Epithelial cell of esophagus (primary cell): ENCODE data around the gene FSD1.
"Not testable (repeated sequence)": the region's sequence is repeated elsewhere in the genome, so short reads cannot be mapped to it uniquely, and the experiment has no call there.

Source experiments
- DNase-seq: peaks from one replicate; pipeline ENCODE4 v3.0.0; 2010; ENCODE audit warnings: low read depth
- H3K4me3 ChIP-seq: 2 replicates; pipeline ENCODE4 v1.5.1; 2011; ENCODE audit warnings: mild to moderate bottlenecking, low read length, control low read depth
- TF ChIP-seq, protein P1 (sequence below): IDR thresholded peaks from 2 replicates; pipeline ENCODE4 v1.5.1; 2011; ENCODE audit warnings: low read depth, mild to moderate bottlenecking, low read length, control low read depth, inconsistent platforms; ENCODE audit not compliant: insufficient read depth; ENCODE audit errors: missing control alignments

Gene FSD1

DNA sequence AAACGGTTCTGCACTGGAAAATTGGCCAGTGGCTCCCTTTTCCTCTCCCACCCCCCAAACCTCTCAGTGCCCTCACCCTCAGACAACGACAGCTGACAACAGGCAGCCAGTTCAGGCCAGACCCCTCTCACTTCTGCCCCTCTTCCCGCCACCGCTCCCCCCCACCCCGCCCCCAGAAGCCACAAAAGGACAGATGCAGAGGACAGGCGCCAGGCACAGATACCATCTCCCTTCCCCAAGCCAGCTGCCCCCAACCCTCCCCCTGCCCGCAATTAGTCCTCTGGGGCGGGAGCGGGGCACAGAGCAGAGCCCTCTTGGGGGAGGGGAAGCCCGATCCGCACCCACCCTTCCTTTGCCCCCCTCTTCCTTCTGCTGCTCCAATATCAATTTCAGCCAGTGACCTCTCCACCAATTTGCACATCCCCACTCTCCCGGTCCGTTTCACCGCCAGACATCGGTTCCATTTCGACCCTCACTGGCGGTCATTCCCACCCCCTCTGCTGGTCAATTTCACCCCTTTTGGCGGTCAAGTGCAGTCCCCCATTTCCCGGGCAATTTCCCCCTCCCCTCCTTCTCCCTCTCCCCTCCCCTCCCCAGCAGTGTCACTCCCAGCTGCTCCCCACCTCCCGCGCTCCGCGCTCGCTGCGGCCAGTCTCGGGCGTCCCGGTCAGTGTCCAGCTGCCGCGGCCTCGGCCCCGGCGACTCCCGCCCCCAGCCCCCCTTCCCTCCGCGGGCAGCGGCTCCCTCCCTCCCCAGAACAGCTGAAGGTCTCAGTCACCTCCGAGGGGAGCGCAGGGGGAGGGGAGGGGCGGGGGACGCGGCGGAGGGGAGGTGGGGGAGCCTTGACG, 25.8 kb upstream of the FSD1 start, which contains the start of gene SHD:
SHD (plus strand) TSS at position 848 of the 848 bp plus-strand sequence. CDS start 798 bp downstream, outside the sequence.
- no peak within 1 kb of the TSS for H3K4me3 ChIP-seq
- DNase-seq: no peak
- TF ChIP-seq, protein P1, sequence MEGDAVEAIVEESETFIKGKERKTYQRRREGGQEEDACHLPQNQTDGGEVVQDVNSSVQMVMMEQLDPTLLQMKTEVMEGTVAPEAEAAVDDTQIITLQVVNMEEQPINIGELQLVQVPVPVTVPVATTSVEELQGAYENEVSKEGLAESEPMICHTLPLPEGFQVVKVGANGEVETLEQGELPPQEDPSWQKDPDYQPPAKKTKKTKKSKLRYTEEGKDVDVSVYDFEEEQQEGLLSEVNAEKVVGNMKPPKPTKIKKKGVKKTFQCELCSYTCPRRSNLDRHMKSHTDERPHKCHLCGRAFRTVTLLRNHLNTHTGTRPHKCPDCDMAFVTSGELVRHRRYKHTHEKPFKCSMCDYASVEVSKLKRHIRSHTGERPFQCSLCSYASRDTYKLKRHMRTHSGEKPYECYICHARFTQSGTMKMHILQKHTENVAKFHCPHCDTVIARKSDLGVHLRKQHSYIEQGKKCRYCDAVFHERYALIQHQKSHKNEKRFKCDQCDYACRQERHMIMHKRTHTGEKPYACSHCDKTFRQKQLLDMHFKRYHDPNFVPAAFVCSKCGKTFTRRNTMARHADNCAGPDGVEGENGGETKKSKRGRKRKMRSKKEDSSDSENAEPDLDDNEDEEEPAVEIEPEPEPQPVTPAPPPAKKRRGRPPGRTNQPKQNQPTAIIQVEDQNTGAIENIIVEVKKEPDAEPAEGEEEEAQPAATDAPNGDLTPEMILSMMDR: no peak

DNA sequence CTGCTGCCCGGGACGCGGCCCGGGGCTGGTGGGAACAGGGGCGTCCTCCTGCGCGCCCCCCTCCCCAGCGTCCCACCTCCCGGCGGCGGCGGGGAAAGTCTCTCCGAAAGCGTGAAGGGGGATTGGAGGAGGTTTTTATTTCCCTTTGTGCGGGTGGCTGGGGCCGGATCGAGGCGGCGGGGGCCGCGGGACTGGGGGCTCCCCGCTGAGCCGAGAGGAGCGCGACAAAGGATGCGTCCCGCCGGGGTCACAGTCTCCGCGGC, 25.2 kb upstream of the FSD1 start:
- TF ChIP-seq, protein P1: no peak
- no peak overlapping the region for H3K4me3 ChIP-seq
- no peak for DNase-seq

DNA sequence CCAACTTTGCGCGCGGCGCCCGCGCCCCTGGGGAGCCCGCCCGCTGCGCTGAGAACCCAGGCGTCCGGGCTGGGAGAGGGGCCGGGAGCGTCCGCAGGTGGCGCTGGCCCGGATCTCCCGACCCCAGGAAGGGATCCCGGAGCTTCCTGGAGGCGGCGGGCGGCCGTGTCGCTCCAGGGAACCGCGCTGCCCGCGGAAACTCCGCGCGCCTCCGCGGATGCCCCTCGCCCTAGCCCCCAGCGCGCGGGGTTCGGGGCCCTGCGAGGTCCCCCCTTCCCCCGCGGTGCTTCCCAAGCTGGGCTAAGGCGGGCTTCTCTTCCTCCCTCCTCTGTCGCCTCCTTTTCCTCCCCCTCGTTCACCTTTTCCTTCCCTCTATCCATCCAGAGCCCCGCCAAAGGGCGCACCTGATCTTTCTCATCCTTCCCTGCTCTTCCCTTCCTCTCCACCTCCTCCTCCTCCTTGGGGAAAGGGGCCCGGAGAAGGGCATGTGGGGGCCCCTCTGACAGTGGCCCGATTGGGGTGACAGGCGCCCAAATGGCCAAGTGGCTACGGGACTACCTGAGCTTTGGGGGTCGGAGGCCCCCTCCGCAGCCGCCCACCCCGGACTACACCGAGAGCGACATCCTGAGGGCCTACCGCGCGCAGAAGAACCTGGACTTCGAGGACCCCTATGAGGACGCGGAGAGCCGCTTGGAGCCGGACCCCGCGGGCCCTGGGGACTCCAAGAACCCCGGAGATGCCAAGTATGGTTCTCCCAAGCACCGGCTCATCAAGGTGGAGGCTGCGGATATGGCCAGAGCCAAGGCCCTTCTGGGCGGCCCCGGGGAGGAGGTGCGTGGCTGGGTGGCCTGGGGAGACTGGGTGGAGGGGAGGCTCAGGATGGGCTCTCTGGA, 24.6 kb upstream of the FSD1 start:
- no peak overlapping the region for H3K4me3 ChIP-seq
- TF ChIP-seq, protein P1: no peak
- no peak for DNase-seq

DNA sequence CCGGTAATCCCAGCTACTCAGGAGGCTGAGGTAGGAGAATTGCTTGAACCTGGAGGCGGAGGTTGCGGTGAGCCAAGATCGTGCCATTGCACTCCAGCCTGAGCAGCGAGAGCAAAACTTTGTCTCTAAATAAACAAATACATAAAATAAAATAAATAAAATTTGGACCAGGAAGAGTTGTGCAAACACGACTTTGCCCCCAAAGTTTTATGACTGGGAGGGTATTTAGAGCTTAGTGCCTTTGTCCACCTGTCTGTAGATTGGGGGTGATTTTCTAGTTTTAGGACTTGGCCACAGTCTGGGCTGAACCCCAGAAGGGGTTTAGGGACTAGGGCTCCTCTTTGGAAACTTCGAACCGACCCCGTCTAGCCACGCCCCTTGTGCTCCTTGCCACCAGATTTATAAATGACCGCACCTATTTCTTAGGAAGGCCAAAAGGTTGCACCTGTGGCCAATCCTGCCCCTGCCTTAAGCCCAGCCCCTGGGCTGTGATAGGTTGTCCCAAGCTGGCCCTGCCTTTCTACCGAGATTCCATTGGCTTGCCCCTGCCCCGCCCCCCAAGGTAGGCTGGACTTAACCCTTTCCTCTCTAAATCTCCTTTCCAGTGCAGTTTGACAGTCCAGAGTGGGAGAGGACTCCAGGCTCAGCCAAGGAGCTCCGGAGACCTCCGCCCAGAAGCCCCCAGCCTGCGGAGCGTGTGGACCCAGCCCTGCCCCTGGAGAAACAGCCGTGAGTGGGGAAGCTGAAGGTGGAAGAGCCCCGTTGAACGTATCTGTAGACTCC, 20.0 kb upstream of the FSD1 start:
- TF ChIP-seq, protein P1: no peak
- peak; percentile 27 for DNase-seq
- H3K4me3 ChIP-seq: no peak overlapping the region

DNA sequence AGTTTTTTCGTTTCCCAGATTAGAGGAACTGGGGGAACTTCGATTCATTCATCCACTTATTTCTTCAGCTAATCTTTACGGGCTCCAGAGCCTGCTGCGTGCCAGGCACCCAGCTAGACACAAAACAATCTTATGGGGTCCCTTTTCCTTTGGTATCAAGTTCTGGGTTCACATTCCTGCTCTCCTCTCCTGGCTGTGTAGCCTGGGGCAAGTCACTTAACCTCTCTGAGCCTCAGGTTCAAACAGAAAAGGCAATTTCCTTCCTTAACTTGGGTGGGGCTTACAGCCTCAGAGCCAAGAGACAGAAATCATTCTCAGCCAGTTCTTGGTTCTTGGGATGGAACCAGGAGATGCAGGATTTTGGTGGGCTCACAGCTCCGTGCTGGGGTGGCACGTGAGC, 19.4 kb upstream of the FSD1 start:
- no peak overlapping the region for H3K4me3 ChIP-seq
- TF ChIP-seq, protein P1: no peak
- no peak for DNase-seq

DNA sequence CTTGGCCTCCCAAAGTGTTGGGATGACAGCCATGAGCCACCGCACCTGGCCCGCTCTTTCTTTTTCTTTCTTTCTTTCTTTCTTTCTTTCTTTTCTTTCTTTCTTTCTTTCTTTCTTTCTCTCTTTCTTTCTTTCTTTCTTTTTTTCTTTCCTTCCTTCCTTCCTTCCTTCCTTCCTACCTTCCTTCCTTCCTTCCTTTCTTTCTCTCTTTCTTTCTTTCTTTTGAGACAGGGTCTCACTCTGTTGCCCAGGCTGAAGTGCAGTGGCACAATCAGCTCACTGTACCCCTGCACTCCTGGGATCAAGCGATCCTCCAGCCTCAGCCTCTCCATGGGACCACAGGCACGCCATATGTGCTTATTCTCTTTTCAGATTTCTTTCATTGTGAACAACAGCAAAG, 18.3 kb upstream of the FSD1 start:
- not testable (repeated sequence) for H3K4me3 ChIP-seq, DNase-seq
